Measurements from ENCODE around the gene MT1H.
"Not testable (repeated sequence)": the region's sequence is repeated elsewhere in the genome, so short reads cannot be mapped to it uniquely, and the experiment has no call there.

DNA sequence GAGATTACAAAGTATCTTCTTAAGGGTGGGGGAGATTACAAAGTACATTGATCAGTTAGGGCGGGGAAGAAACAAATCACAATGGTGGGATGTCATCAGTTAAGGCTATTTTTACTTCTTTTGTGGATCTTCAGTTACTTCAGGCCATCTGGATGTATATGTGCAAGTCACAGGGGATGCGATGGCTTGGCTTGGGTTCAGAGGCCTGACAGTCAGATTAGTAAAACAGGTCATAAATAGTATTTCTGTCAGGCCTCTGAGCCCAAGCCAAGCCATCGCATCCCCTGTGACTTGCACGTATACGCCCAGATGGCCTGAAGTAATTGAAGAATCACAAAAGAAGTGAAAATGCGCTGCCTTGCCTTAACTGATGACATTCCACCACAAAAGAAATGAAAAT, 5.0 kb downstream of the MT1H start:
- TF ChIP-seq, protein P1, sequence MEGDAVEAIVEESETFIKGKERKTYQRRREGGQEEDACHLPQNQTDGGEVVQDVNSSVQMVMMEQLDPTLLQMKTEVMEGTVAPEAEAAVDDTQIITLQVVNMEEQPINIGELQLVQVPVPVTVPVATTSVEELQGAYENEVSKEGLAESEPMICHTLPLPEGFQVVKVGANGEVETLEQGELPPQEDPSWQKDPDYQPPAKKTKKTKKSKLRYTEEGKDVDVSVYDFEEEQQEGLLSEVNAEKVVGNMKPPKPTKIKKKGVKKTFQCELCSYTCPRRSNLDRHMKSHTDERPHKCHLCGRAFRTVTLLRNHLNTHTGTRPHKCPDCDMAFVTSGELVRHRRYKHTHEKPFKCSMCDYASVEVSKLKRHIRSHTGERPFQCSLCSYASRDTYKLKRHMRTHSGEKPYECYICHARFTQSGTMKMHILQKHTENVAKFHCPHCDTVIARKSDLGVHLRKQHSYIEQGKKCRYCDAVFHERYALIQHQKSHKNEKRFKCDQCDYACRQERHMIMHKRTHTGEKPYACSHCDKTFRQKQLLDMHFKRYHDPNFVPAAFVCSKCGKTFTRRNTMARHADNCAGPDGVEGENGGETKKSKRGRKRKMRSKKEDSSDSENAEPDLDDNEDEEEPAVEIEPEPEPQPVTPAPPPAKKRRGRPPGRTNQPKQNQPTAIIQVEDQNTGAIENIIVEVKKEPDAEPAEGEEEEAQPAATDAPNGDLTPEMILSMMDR (IDR thresholded peaks at IDR 0.05), result not testable (repeated sequence)
- not testable (repeated sequence) for TF ChIP-seq POLR2A (IDR thresholded peaks at IDR 0.05)

Data from esophagus squamous epithelium (tissue), 4 donors.